HG02970 (cell line): ENCODE data around the gene KCNE2.

Experiments used
- ATAC-seq: cut with Tn5 transposase; IDR thresholded peaks from one replicate; pipeline ENCODE4 v1.9.1; 2021; ENCODE audit warnings: mild to moderate bottlenecking, moderate library complexity, moderate number of reproducible peaks; ENCODE audit not compliant: unreplicated experiment, low FRiP score

Gene KCNE2

GRCh38 chr21:34363733-34364132, at the start of gene KCNE2:
KCNE2 (plus strand) TSS chr21:34364006; CDS start chr21:34370479, 6,473 bp downstream.
- ATAC-seq, result no peak

- no peak for ATAC-seq
Observed at GRCh38 chr21:34319585-34319984, 44.2 kb upstream of the KCNE2 start.

- no peak for ATAC-seq
Observed at GRCh38 chr21:34320011-34320410, 43.8 kb upstream of the KCNE2 start.

- ATAC-seq, result no peak
Observed at GRCh38 chr21:34330055-34330454, 33.8 kb upstream of the KCNE2 start.

GRCh38 chr21:34331726-34332125, 32.1 kb upstream of the KCNE2 start:
- ATAC-seq, result no peak

- ATAC-seq, result no peak
Observed at GRCh38 chr21:34332347-34332746, 31.5 kb upstream of the KCNE2 start.

- ATAC-seq, result no peak
Observed at GRCh38 chr21:34333121-34333739, 30.6 kb upstream of the KCNE2 start.

GRCh38 chr21:34335316-34335715, 28.5 kb upstream of the KCNE2 start:
- ATAC-seq, result no peak

- no peak for ATAC-seq
Observed at GRCh38 chr21:34336245-34336644, 27.6 kb upstream of the KCNE2 start.

- ATAC-seq, result no peak
Observed at GRCh38 chr21:34336756-34337391, 26.9 kb upstream of the KCNE2 start.

- no peak for ATAC-seq
Observed at GRCh38 chr21:34337741-34338140, 26.1 kb upstream of the KCNE2 start.

- no peak for ATAC-seq
Observed at GRCh38 chr21:34338226-34338625, 25.6 kb upstream of the KCNE2 start.

- ATAC-seq, result no peak
Observed at GRCh38 chr21:34340061-34340460, 23.7 kb upstream of the KCNE2 start.

- no peak for ATAC-seq
Observed at GRCh38 chr21:34342476-34342875, 21.3 kb upstream of the KCNE2 start.

- ATAC-seq, result no peak
Observed at GRCh38 chr21:34343347-34343746, 20.5 kb upstream of the KCNE2 start.

GRCh38 chr21:34343838-34344381, 19.9 kb upstream of the KCNE2 start:
- ATAC-seq, result no peak

GRCh38 chr21:34344584-34344983, 19.2 kb upstream of the KCNE2 start:
- ATAC-seq, result no peak

- ATAC-seq, result no peak
Observed at GRCh38 chr21:34345091-34345871, 18.5 kb upstream of the KCNE2 start.

- ATAC-seq, result no peak
Observed at GRCh38 chr21:34345892-34346291, 17.9 kb upstream of the KCNE2 start.

GRCh38 chr21:34348890-34349519, 14.8 kb upstream of the KCNE2 start:
- ATAC-seq, result no peak

- no peak for ATAC-seq
Observed at GRCh38 chr21:34351786-34352241, 12.0 kb upstream of the KCNE2 start.
